GM18870 (cell line): Measurements from ENCODE around the gene PRKCI.
"Not testable (repeated sequence)": the region's sequence is repeated elsewhere in the genome, so short reads cannot be mapped to it uniquely, and the experiment has no call there.

ENCODE experiments used
- ATAC-seq: cut with Tn5 transposase; IDR thresholded peaks from one replicate; pipeline ENCODE4 v1.9.1; 2021; ENCODE audit warnings: moderate library complexity; ENCODE audit not compliant: unreplicated experiment

Gene PRKCI

GRCh38 chr3:170222647-170223541, 670 bp downstream of the PRKCI start:
- no peak for ATAC-seq

- no peak for ATAC-seq
These were observed 2.9 kb downstream of the PRKCI start for GRCh38 chr3:170225166-170225565.

- ATAC-seq: no peak
These were observed 4.3 kb downstream of the PRKCI start for GRCh38 chr3:170226426-170226960.

- no peak for ATAC-seq
These were observed 6.0 kb downstream of the PRKCI start for GRCh38 chr3:170228093-170228766.

GRCh38 chr3:170232266-170232665, 10.0 kb downstream of the PRKCI start:
- no peak for ATAC-seq

- no peak for ATAC-seq
These were observed 11.3 kb downstream of the PRKCI start for GRCh38 chr3:170233530-170233929.

- no peak for ATAC-seq
These were observed 17.9 kb downstream of the PRKCI start for GRCh38 chr3:170240142-170240541.

GRCh38 chr3:170240671-170241070, 18.4 kb downstream of the PRKCI start:
- ATAC-seq: no peak

- no peak for ATAC-seq
These were observed 22.4 kb downstream of the PRKCI start for GRCh38 chr3:170244576-170244975.

GRCh38 chr3:170247875-170248274, 25.7 kb downstream of the PRKCI start:
- peak; percentile 34 for ATAC-seq

GRCh38 chr3:170256597-170256996, 34.4 kb downstream of the PRKCI start:
- no peak for ATAC-seq

- ATAC-seq: peak; percentile 65
These were observed 34.9 kb downstream of the PRKCI start for GRCh38 chr3:170257145-170257544.

- peak; percentile 16 for ATAC-seq
These were observed 35.9 kb downstream of the PRKCI start for GRCh38 chr3:170258105-170258487.

GRCh38 chr3:170259907-170260306, 37.7 kb downstream of the PRKCI start:
- ATAC-seq: no peak

- ATAC-seq: no peak
These were observed 45.6 kb downstream of the PRKCI start for GRCh38 chr3:170267793-170268192.

GRCh38 chr3:170269673-170270254, 47.5 kb downstream of the PRKCI start:
- not testable (repeated sequence) for ATAC-seq

- ATAC-seq: no peak
These were observed 48.2 kb downstream of the PRKCI start for GRCh38 chr3:170270282-170270881.

- ATAC-seq: no peak
These were observed 52.4 kb downstream of the PRKCI start for GRCh38 chr3:170274641-170275040.

- no peak for ATAC-seq
These were observed 53.6 kb downstream of the PRKCI start for GRCh38 chr3:170275832-170276231.

GRCh38 chr3:170277311-170277710, 55.1 kb downstream of the PRKCI start:
- ATAC-seq: not testable (repeated sequence)
